D721Med (cell line): Measurements from ENCODE around the gene IMPACT.

Experiments
- DNase-seq: peaks from one replicate; pipeline ENCODE4 v3.0.0; 2011; ENCODE audit warnings: low spot score; ENCODE audit not compliant: insufficient read length
- FAIRE-seq: peaks from 2 replicates; lab custom pipeline; 2011; peaks lifted over from hg19 to GRCh38; lab: Jason Lieb, UNC
- TF ChIP-seq, protein P1 (sequence below): IDR thresholded peaks from 2 replicates; pipeline ENCODE4 v1.5.1; 2012; ENCODE audit warnings: mild to moderate bottlenecking, control low read depth; ENCODE audit not compliant: insufficient read depth; ENCODE audit errors: missing control alignments

IMPACT gene

DNA sequence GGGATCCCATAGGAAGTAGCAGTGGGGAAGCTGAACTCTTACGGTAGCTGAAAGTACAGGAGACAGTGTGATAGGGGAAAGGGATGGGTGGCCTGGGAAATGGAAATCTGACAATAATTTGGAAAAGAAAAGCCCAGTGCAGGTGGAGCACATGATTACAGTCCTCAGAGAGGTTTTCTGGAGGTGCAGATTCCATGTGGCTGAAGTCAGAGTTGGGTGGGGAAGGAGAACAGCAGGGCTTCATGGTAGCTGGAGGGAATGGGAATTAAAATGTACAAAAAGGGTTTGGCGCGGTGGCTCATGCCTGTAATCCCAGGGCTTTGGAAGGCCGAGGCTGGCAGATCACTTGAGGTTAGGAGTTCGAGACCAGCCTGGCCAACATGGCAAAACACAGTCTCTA, 46.1 kb downstream of the IMPACT start:
- DNase-seq, result no peak
- TF ChIP-seq, protein P1, sequence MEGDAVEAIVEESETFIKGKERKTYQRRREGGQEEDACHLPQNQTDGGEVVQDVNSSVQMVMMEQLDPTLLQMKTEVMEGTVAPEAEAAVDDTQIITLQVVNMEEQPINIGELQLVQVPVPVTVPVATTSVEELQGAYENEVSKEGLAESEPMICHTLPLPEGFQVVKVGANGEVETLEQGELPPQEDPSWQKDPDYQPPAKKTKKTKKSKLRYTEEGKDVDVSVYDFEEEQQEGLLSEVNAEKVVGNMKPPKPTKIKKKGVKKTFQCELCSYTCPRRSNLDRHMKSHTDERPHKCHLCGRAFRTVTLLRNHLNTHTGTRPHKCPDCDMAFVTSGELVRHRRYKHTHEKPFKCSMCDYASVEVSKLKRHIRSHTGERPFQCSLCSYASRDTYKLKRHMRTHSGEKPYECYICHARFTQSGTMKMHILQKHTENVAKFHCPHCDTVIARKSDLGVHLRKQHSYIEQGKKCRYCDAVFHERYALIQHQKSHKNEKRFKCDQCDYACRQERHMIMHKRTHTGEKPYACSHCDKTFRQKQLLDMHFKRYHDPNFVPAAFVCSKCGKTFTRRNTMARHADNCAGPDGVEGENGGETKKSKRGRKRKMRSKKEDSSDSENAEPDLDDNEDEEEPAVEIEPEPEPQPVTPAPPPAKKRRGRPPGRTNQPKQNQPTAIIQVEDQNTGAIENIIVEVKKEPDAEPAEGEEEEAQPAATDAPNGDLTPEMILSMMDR, result no peak
- no peak for FAIRE-seq

- FAIRE-seq, result no peak
- TF ChIP-seq, protein P1, result no peak
- DNase-seq, result no peak
Measured at GRCh38 chr18:24474406-24474805, 47.9 kb downstream of the IMPACT start.

DNA sequence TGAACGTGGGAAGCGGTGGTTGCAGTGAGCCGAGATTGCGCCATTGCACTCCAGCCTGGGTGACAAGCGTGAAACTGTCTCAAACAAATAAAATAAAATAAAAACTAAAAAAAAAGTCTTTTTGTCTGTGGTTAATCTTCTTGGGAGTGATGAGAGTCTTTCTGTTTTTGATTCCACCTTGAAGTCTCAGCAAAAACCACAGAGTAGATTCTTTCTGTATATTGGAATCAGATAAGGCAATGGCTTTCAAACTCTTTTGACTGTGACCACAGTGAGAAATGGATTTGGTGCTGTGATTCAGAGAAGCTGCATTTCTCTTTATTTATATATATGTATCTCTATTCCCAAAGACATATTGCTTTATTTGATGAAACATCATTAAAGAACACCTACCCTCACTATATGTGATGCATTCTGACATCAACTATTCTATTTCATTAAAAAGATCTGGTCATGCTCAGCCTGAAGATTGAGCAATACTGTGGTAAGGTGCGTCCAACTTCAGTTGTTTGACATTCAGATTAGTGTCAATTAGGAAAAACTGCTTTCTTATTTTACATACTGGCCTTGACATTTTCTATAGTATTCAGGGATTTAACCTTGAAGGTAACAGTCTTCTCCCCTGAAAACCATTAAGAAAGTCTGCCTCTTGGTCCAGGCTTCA, 49.6 kb downstream of the IMPACT start:
- no peak for FAIRE-seq
- TF ChIP-seq, protein P1, result no peak

DNA sequence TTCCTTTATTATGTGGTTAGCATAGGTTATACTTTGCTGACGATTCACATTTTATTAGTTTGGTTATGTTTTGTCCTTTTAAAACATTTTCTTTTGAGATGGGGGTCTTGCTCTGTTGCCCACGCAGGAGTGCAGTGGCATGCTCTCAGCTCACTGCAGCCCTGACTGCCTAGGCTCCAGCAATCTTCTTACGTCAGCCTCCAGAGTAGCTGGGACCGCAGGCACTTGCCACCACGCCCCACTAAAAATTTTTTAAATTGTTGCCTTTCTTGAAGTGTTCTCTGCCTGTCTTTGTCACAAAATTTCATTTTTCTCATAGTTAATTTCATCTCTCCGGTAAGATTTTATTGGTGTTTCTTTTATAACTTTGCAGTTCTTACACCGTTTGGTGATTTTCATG, 52.9 kb downstream of the IMPACT start:
- TF ChIP-seq, protein P1, result no peak
- DNase-seq (no peak), FAIRE-seq (no peak)

More for the DNA sequence above, 49.6 kb downstream of the IMPACT start:
- DNase-seq, result no peak

DNA sequence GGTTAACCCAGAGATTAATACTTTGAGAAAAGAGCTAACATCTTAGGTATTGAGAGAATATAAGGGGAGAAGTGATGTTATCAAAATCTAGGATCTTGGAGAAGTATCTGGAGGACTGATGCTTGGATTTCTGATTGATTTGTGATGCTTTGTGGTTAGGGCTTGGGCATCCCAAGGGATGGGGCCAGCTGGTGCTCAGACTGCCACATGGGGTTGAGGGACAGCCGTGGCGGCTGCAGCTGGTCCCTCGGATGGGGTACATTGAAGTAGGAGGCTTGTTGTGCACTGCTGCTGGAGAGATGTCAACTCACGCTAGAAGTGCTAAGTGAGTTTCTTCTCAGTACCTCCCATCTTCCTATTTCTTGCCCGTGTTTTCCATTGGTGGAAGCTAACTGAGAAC, 56.4 kb downstream of the IMPACT start:
- DNase-seq (no peak), FAIRE-seq (no peak)
- TF ChIP-seq, protein P1, result no peak

DNA sequence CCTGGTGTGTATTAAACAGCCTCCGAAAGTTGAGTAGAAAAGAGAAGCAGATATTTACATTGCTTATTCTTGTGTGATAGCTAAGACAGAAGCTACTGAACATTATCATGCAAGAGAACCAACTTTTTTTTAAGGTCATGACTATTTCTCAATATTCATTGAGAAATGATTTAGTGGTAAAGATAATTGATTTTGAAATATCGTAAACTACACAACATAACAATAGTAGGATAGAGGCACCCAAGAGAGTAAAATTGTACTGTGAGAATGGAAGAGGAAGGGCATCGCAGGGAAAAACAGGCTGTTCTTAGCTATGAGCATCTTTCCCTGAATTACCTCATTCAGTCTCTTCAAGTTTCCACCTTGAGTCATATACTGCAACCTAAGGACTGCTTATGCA, 59.2 kb downstream of the IMPACT start:
- no peak for DNase-seq
- TF ChIP-seq, protein P1, result no peak
- FAIRE-seq, result no peak

- DNase-seq, result no peak
- TF ChIP-seq, protein P1, result no peak
- FAIRE-seq, result no peak
Measured at GRCh38 chr18:24486684-24487083, 60.2 kb downstream of the IMPACT start.
